Caki2 (cell line): ENCODE data around the gene ENO1. TPM values are rescaled to one million over a fixed set of nuclear protein-coding genes. Genes with fewer than 3 reads are reported as not detected.
"Not testable (repeated sequence)": the region's sequence is repeated elsewhere in the genome, so short reads cannot be mapped to it uniquely, and the experiment has no call there.

Source experiments
- DNase-seq: peaks from one replicate; pipeline ENCODE4 v3.0.0-alpha.2; 2015; ENCODE audit warnings: low read depth
- in situ Hi-C: cut with HindIII; loops from 2 replicates; pipeline ENCODE4 v1.10.0; 2016; ENCODE audit warnings: low sequenced_read_pairs, low pct_unique_long_range_greater_than_20kb, mixed read lengths
- total RNA-seq: library from RNA; depleted of rRNA; stranded (reverse); fragments of >200 nt; shearing (Covaris generic); gene quantifications from 2 replicates; pipeline ENCODE4 v1.2.3, GENCODE V29; 2014; ENCODE audit warnings: low replicate concordance

The ENO1 gene
- total RNA-seq, 1 experiment from 2014 or later = 4,382 TPM

- peak; percentile 98 for DNase-seq
- in situ Hi-C loops = no loop called here
These were observed 52.5 kb downstream of the ENO1 start for GRCh38 chr1:8825985-8826481.

GRCh38 chr1:8823295-8823664 lies 55.2 kb downstream of the ENO1 start:
- in situ Hi-C loops = no loop called here
- DNase-seq = peak; percentile 34

- in situ Hi-C loops = no loop called here
- peak; percentile 94 for DNase-seq
These were observed 55.9 kb downstream of the ENO1 start for GRCh38 chr1:8822373-8823294.

GRCh38 chr1:8821084-8821483 lies 57.4 kb downstream of the ENO1 start:
- in situ Hi-C loops = no loop called here
- DNase-seq = no peak

- in situ Hi-C loops, DNase-seq: not testable (repeated sequence)
These were observed 59.7 kb downstream of the ENO1 start for GRCh38 chr1:8818789-8819188.

- in situ Hi-C loops = no loop called here
- peak; percentile 62 for DNase-seq
These were observed 60.1 kb downstream of the ENO1 start for GRCh38 chr1:8818325-8818775.

GRCh38 chr1:8817412-8818324 lies 60.8 kb downstream of the ENO1 start, which contains the start of gene RERE:
TSS of gene RERE (minus strand) at chr1:8817640.
- peak; percentile 94 for DNase-seq
- in situ Hi-C loops = no loop called here

- DNase-seq = peak; percentile 32
- in situ Hi-C loops = no loop called here
These were observed 61.6 kb downstream of the ENO1 start for GRCh38 chr1:8816831-8817411.

GRCh38 chr1:8816264-8816663 lies 62.2 kb downstream of the ENO1 start:
- DNase-seq = no peak
- in situ Hi-C loops = no loop called here

- in situ Hi-C loops = no loop called here
- peak; percentile 66 for DNase-seq
These were observed 62.8 kb downstream of the ENO1 start for GRCh38 chr1:8815582-8816151.

GRCh38 chr1:8814865-8815264 lies 63.6 kb downstream of the ENO1 start:
- in situ Hi-C loops = no loop called here
- DNase-seq = peak; percentile 62

GRCh38 chr1:8813991-8814390 lies 64.5 kb downstream of the ENO1 start:
- in situ Hi-C loops = no loop called here
- no peak for DNase-seq

- in situ Hi-C loops = no loop called here
- DNase-seq = no peak
These were observed 65.3 kb downstream of the ENO1 start for GRCh38 chr1:8813016-8813763.

GRCh38 chr1:8812081-8812480 lies 66.4 kb downstream of the ENO1 start:
- in situ Hi-C loops = no loop called here
- no peak for DNase-seq
